K562 (cell line): ENCODE data around the gene MAST3. TPM values are rescaled to one million over a fixed set of nuclear protein-coding genes. Genes with fewer than 3 reads are reported as not detected.

Experiments
- ATAC-seq: fragments of 200-7000 bp; cut with Tn5 transposase; 3 replicates; pipeline ENCODE4 v1.9.1; 2020; ENCODE audit warnings: moderate library complexity
- BruUV-seq: library from RNA; stranded (reverse); fragments of 400-500 nt; replicated peaks from 2 replicates; lab custom pipeline; 2021; lab: Mats Ljungman, UMichigan
- CTCF ChIA-PET: fragments of 300-600 bp; formaldehyde crosslinking; extraction: SDS; loops from one replicate; lab custom pipeline; 2021; ENCODE audit warnings: low intra/inter-chr PET ratio; lab: Yijun Ruan, JAX
- POLR2A ChIA-PET: fragments of 300-600, 350-650 bp; sonication (Branson Sonifier 250); formaldehyde crosslinking; extraction: SDS; loops from one replicate; lab custom pipeline; 2021; ENCODE audit warnings: antibody characterized with exemption, inconsistent platforms; lab: Yijun Ruan, JAX
- DNase-seq, 4 experiments: peaks; one replicate each; pipeline versions ENCODE4 v3.0.0 to v3.0.0-alpha.2; 2011 to 2018; ENCODE audit warnings: low spot score in 3 of 4, mixed read lengths in 3 of 4; ENCODE audit errors: extremely low read depth in 1 of 4
- FAIRE-seq: peaks from 2 replicates; lab custom pipeline; 2011; peaks lifted over from hg19 to GRCh38; lab: Jason Lieb, UNC
- H2AFZ ChIP-seq: 2 replicates; pipeline ENCODE4 v1.6.0; 2011; ENCODE audit warnings: low read depth, low read length, control low read depth, inconsistent platforms
- H3K27ac ChIP-seq: fragments of 200-600 bp; 3 replicates; pipeline ENCODE4 v1.8.0; 2011; ENCODE audit warnings: low read depth, mild to moderate bottlenecking, control low read depth, inconsistent platforms, low read length, moderate library complexity, mixed read lengths; ENCODE audit errors: extremely low read depth
- H3K27me3 ChIP-seq, 2 experiments: fragments of 300-600 bp in 1 of 2; 2 replicates in 1 of 2; 3 replicates in 1 of 2; pipeline versions ENCODE4 v1.6.0 to v1.8.0; 2011; ENCODE audit warnings: inconsistent platforms in 2 of 2, low read length in 2 of 2, mild to moderate bottlenecking in 1 of 2, mixed read lengths in 1 of 2, moderate library complexity in 1 of 2; ENCODE audit not compliant: control insufficient read depth in 2 of 2, insufficient read depth in 2 of 2
- H3K36me3 ChIP-seq: fragments of 300-600 bp; 3 replicates; pipeline ENCODE4 v1.8.0; 2011; ENCODE audit warnings: mild to moderate bottlenecking, low read length, inconsistent platforms; ENCODE audit not compliant: control insufficient read depth, insufficient read depth
- H3K4me1 ChIP-seq, 2 experiments: fragments of 200-600 bp in 1 of 2; replicated peaks in 1 of 2; 2 replicates in 1 of 2; 3 replicates in 1 of 2; pipeline versions ENCODE4 v1.5.1 to v1.8.0; 2011; ENCODE audit warnings: inconsistent platforms in 2 of 2, low read length in 2 of 2, mild to moderate bottlenecking in 1 of 2, mixed read lengths in 1 of 2, moderate library complexity in 1 of 2; ENCODE audit not compliant: control insufficient read depth in 2 of 2, insufficient read depth in 2 of 2
- H3K4me2 ChIP-seq: 2 replicates; pipeline ENCODE4 v1.6.1; 2011; ENCODE audit warnings: low read length, control low read depth, inconsistent platforms, mixed read lengths; ENCODE audit not compliant: insufficient read depth
- H3K4me3 ChIP-seq: fragments of 200-600 bp; sonication (generic), shearing (Covaris generic); 2 replicates; pipeline ENCODE4 v1.5.1; 2016; ENCODE audit warnings: control low read depth, inconsistent platforms
- H3K79me2 ChIP-seq: fragments of 200-600 bp; 3 replicates; pipeline ENCODE4 v1.8.0; 2011; ENCODE audit warnings: low read length, inconsistent platforms; ENCODE audit not compliant: control insufficient read depth, insufficient read depth
- H3K9ac ChIP-seq, 2 experiments: 2 replicates each; pipeline versions ENCODE4 v1.6.0 to v1.6.1; 2011; ENCODE audit warnings: low read depth in 2 of 2, low read length in 2 of 2, control low read depth in 1 of 2, inconsistent platforms in 1 of 2, mild to moderate bottlenecking in 1 of 2, mixed read lengths in 1 of 2; ENCODE audit not compliant: insufficient read depth in 1 of 2
- H3K9me1 ChIP-seq: one replicate; pipeline ENCODE4 v1.6.0; 2011; ENCODE audit warnings: inconsistent platforms, mild to moderate bottlenecking, low read length, moderate library complexity; ENCODE audit not compliant: control insufficient read depth, insufficient read depth
- H3K9me3 ChIP-seq: replicated peaks from 2 replicates; pipeline ENCODE4 v1.5.1; 2011; ENCODE audit warnings: low read depth, low read length, inconsistent platforms; ENCODE audit not compliant: control insufficient read depth, insufficient read depth
- H4K20me1 ChIP-seq: replicated peaks from 2 replicates; pipeline ENCODE4 v1.6.1; 2011; ENCODE audit warnings: low read length, inconsistent platforms, mixed read lengths; ENCODE audit not compliant: control insufficient read depth, insufficient read depth
- BRF1 ChIP-seq: IDR thresholded peaks from 3 replicates; pipeline ENCODE4 v1.6.1; 2011; ENCODE audit warnings: borderline replicate concordance, mild to moderate bottlenecking; ENCODE audit not compliant: insufficient read length; ENCODE audit errors: extremely low read depth
- FOS ChIP-seq: IDR thresholded peaks from 3 replicates; pipeline ENCODE4 v1.6.1; 2011; ENCODE audit not compliant: insufficient read length; ENCODE audit errors: extremely low read depth
- HMGN3 ChIP-seq: IDR thresholded peaks from 2 replicates; pipeline ENCODE4 v1.6.1; 2011; ENCODE audit warnings: borderline replicate concordance, low read depth, mild to moderate bottlenecking, mixed read lengths, low read length; ENCODE audit not compliant: insufficient read length; ENCODE audit errors: extremely low read depth
- L3MBTL2 ChIP-seq: fragments of 450-650 bp; IDR thresholded peaks from 2 replicates; pipeline ENCODE4 v1.6.1; 2016; ENCODE audit warnings: mild to moderate bottlenecking, moderate library complexity
- MXI1 ChIP-seq: IDR thresholded peaks from 2 replicates; pipeline ENCODE4 v1.6.1; 2011; ENCODE audit warnings: low read depth, mild to moderate bottlenecking, improper control_type of control experiment, low read length
- PHF21A ChIP-seq: fragments of 450-650 bp; IDR thresholded peaks from 2 replicates; pipeline ENCODE4 v1.6.1; 2017; ENCODE audit warnings: low read depth, borderline replicate concordance
- TCF3 ChIP-seq: sonication (generic); formaldehyde crosslinking; IDR thresholded peaks from 2 replicates; pipeline ENCODE4 v1.4.0; 2020; ENCODE audit warnings: mild to moderate bottlenecking, missing genetic modification reagents
- ZBTB8A ChIP-seq: fragments of 450-650 bp; IDR thresholded peaks from 2 replicates; pipeline ENCODE4 v1.6.1; 2018; ENCODE audit warnings: mild to moderate bottlenecking, moderate library complexity; ENCODE audit not compliant: partially characterized antibody
- ZFP36 ChIP-seq: fragments of 150-350 bp; IDR thresholded peaks from 2 replicates; pipeline ENCODE4 v1.6.1; 2018; ENCODE audit warnings: low read length, low read depth; ENCODE audit not compliant: partially characterized antibody
- ZNF143 ChIP-seq: sonication (generic); formaldehyde crosslinking; IDR thresholded peaks from 2 replicates; pipeline ENCODE4 v1.9.0; 2022; ENCODE audit warnings: mild to moderate bottlenecking, missing genetic modification reagents
- ZNF75A ChIP-seq: fragments of 450-650 bp; formaldehyde crosslinking; IDR thresholded peaks from 2 replicates; pipeline ENCODE4 v1.4.0; 2020; ENCODE audit warnings: mild to moderate bottlenecking
- WGBS: fragments of 100-300 bp; shearing (Covaris generic); methylation state at CpG from one replicate; pipeline ENCODE4 v1.1.6; 2016; ENCODE audit warnings: low coverage, mixed read lengths; ENCODE audit not compliant: insufficient coverage; ENCODE audit errors: missing lambda C conversion rate; 5-methylcytosine and 5-hydroxymethylcytosine counted together
- in situ Hi-C: fragments of 300-500 bp; cut with MboI; formaldehyde crosslinking; loops from 4 replicates; pipeline ENCODE4 v1.15.0; 2018; ENCODE audit warnings: inconsistent platforms, mixed read lengths
- intact Hi-C: fragments of 100-400 bp; cut with micrococcal nuclease; formaldehyde crosslinking; loops from 2 replicates; pipeline ENCODE4 v1.14.2; 2022
- polyA plus RNA-seq, 8 experiments: library from polyadenylated mRNA; depleted of rRNA in 4 of 8; stranded (reverse) in 5 of 8; unstranded in 3 of 8; fragments of >200 nt; fragmentation: Nextera tagmentation in 2 of 8; fragmentation: Illumina TruSeq in 1 of 8; extraction: Ambion mirVana in 2 of 8; extraction: Trizol in 1 of 8; gene quantifications; 2 replicates each; pipeline versions ENCODE4 v1.2.1 to v1.2.3, GENCODE V29; 2011 to 2014; ENCODE audit warnings: inconsistent platforms in 1 of 8, missing spikeins in 1 of 8
- total RNA-seq, 7 experiments: library from RNA; depleted of rRNA in 6 of 7; stranded (reverse); fragments of >200 nt in 6 of 7; fragmentation: Illumina TruSeq in 2 of 7; extraction: Trizol in 2 of 7; gene quantifications; 2 replicates each; pipeline versions ENCODE4 v1.2.1 to v1.2.3, GENCODE V29; 2011 to 2021; ENCODE audit warnings: low replicate concordance in 1 of 7
- TF ChIP-seq, protein P1 (sequence below): fragments of 450-650 bp; formaldehyde crosslinking; IDR thresholded peaks from 2 replicates; pipeline ENCODE4 v1.4.0; 2020; ENCODE audit warnings: mild to moderate bottlenecking, mixed read lengths
- TF ChIP-seq, protein P2 (sequence below): fragments of 450-650 bp; conservative IDR thresholded peaks from 2 replicates; pipeline ENCODE4 v1.6.1; 2016; ENCODE audit warnings: missing genetic modification characterization, low read depth, mild to moderate bottlenecking, missing compliant biosample characterization, moderate library complexity

The MAST3 gene
- total and polyA plus RNA-seq, 9 of the 15 experiments (the other 6 are each of a cell fraction or from before 2014, with no cell fraction given), result 0.94 to 9.9 (median 2.4) TPM

DNA sequence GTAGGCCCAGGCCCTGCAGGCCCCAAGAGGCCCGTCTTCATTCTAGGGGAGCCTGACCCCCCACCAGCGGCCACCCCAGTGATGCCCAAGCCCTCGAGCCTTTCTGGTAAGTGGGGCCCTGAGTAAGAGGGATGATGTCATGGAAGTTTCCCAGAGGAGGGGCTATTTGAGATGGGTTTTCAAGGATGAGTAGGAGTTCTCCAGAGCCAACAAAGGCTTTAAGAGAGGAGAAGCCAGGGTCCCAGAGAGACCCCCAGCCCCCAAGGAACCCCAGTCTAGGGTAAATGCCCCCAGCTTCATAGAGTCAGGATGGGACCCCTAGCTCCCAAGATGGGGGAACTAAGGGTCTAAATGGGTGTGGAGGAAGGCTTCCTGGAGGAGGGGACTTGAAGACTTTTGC lies 46.3 kb downstream of the MAST3 start:
- Histone ChIP-seq H2AFZ (no peak overlapping the region), H3K9me1 (no peaks in the 10 kb centered on the region), H3K9me3 (no peaks in the 10 kb centered on the region), H3K4me2 (no peak overlapping the region), H4K20me1 (no peaks in the 10 kb centered on the region), H3K27me3 (no peaks in the 10 kb centered on the region), H3K9ac (no peak overlapping the region), H3K27ac (no peak overlapping the region), H3K4me1 (peaks cover 0 to 11% of the 10 kb centered on the region in 2 experiments; a peak in 3 of 5 replicates)
- BruUV-seq, result no TSS peak
- in situ Hi-C loops, result no loop called here
- no peak for FAIRE-seq
- CTCF ChIA-PET, result no interaction called here
- POLR2A ChIA-PET, result interaction anchor here (2.8 kb wide), 1 partner anchor 8 kb away, joined by 9 read pairs; no protein-coding TSS in a partner anchor
- intact Hi-C loops, result no loop called here
- no peak for TF ChIP-seq HMGN3
- TF ChIP-seq TCF3, result no peak
- peak; percentile 48 for TF ChIP-seq ZFP36
- TF ChIP-seq, all 486 proteins: peak for 1
- WGBS, result 50% methylated on average over 3 of the region's 3 CpGs
- H3K79me2 ChIP-seq, result no peaks in the 10 kb centered on the region
- H3K4me3 ChIP-seq, result no peak overlapping the region
- DNase-seq (no peak), ATAC-seq (no peak)
- peaks cover 57% of the 10 kb centered on the region; the same call in 2 of the 3 replicates for H3K36me3 ChIP-seq

DNA sequence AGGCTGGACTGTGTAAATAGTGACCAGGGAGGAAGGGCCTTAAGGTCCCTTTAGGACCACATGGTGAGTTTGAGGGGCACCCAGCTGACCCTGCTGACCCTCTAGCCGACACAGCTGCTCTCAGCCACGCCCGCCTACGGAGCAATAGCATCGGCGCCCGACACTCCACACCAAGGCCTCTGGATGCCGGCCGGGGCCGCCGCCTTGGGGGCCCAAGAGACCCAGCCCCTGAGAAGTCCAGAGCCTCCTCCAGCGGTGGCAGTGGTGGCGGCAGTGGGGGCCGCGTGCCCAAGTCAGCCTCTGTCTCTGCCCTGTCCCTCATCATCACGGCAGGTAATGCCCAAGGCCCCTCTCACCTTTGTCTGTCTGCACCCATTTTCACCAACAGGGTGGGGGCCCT lies 46.8 kb downstream of the MAST3 start:
- H3K36me3 ChIP-seq, result peaks cover 54% of the 10 kb centered on the region; the same call in 2 of the 3 replicates
- H4K20me1 ChIP-seq, result no peaks in the 10 kb centered on the region
- WGBS, result 82% methylated on average over 13 of the region's 16 CpGs
- no TSS peak for BruUV-seq
- ChIA-PET POLR2A (no interaction called here), CTCF (no interaction called here)
- no peak overlapping the region for H3K4me3 ChIP-seq
- no peaks in the 10 kb centered on the region for H3K9me3 ChIP-seq
- in situ Hi-C loops, result no loop called here
- H3K4me2 ChIP-seq, result no peak overlapping the region
- peak overlapping the region in 1 of 2 experiments; percentile 26; a peak in 2 of 4 replicates for H3K9ac ChIP-seq
- FAIRE-seq, result no peak
- no peak for ATAC-seq
- no peaks in the 10 kb centered on the region for H3K79me2 ChIP-seq
- no peak for DNase-seq
- H3K27ac ChIP-seq, result no peak overlapping the region
- no peaks in the 10 kb centered on the region for H3K9me1 ChIP-seq
- H3K4me1 ChIP-seq, result peaks cover 0 to 16% of the 10 kb centered on the region in 2 experiments; a peak in 3 of 5 replicates
- no peaks in the 10 kb centered on the region for H3K27me3 ChIP-seq
- H2AFZ ChIP-seq, result no peak overlapping the region
- intact Hi-C loops, result no loop called here
- TF ChIP-seq, protein P1, sequence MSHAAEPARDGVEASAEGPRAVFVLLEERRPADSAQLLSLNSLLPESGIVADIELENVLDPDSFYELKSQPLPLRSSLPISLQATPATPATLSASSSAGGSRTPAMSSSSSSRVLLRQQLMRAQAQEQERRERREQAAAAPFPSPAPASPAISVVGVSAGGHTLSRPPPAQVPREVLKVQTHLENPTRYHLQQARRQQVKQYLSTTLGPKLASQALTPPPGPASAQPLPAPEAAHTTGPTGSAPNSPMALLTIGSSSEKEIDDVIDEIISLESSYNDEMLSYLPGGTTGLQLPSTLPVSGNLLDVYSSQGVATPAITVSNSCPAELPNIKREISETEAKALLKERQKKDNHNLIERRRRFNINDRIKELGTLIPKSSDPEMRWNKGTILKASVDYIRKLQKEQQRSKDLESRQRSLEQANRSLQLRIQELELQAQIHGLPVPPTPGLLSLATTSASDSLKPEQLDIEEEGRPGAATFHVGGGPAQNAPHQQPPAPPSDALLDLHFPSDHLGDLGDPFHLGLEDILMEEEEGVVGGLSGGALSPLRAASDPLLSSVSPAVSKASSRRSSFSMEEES (CRISPR knock-in tag), result no peak
- TF ChIP-seq FOS, result no peak
- TF ChIP-seq ZNF75A (CRISPR knock-in tag), result no peak
- TF ChIP-seq ZNF143 (CRISPR knock-in tag), result no peak
- TF ChIP-seq PHF21A, result no peak
- no peak for TF ChIP-seq L3MBTL2
- no peak for TF ChIP-seq MXI1
- no peak for TF ChIP-seq BRF1
- TF ChIP-seq, protein P2, sequence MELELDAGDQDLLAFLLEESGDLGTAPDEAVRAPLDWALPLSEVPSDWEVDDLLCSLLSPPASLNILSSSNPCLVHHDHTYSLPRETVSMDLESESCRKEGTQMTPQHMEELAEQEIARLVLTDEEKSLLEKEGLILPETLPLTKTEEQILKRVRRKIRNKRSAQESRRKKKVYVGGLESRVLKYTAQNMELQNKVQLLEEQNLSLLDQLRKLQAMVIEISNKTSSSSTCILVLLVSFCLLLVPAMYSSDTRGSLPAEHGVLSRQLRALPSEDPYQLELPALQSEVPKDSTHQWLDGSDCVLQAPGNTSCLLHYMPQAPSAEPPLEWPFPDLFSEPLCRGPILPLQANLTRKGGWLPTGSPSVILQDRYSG (tag), result no peak
- no peak for TF ChIP-seq ZBTB8A
